PC-3 (cell line): ENCODE results near the gene APBA2. TPM values are rescaled to one million over a fixed set of nuclear protein-coding genes. Genes with fewer than 3 reads are reported as not detected.

ENCODE experiments used
- ATAC-seq: fragments of 200-7000 bp; cut with Tn5 transposase; 2 replicates; pipeline ENCODE4 v1.9.1; 2020; ENCODE audit warnings: mild to moderate bottlenecking, moderate library complexity
- BruUV-seq: library from RNA; stranded (reverse); fragments of 400-500 nt; replicated peaks from 2 replicates; lab custom pipeline; 2021; lab: Mats Ljungman, UMichigan
- CTCF ChIA-PET: fragments of 300-600 bp; sonication (Branson Sonifier 250); formaldehyde crosslinking; loops from one replicate; lab custom pipeline; 2022; ENCODE audit warnings: antibody characterized with exemption; lab: Charles Lee
- POLR2A ChIA-PET: fragments of 300-600 bp; sonication (Branson Sonifier 250); formaldehyde crosslinking; loops from one replicate; lab custom pipeline; 2022; ENCODE audit warnings: antibody characterized with exemption; ENCODE audit not compliant: unreplicated experiment; lab: Charles Lee
- DNase-seq: peaks from one replicate; pipeline ENCODE4 v3.0.0-alpha.2; 2015
- H2AFZ ChIP-seq: fragments of 300-600 bp; sonication (generic); 2 replicates; pipeline ENCODE4 v1.6.0; 2016; ENCODE audit warnings: antibody characterized with exemption, low read length
- H3F3A ChIP-seq: fragments of 300-600 bp; sonication (generic); one replicate; pipeline ENCODE4 v1.6.0; 2017; ENCODE audit warnings: antibody characterized with exemption, low read length, control low read depth, mild to moderate bottlenecking; ENCODE audit not compliant: unreplicated experiment
- H3K27ac ChIP-seq: fragments of 300-600 bp; sonication (generic); 2 replicates; pipeline ENCODE4 v1.5.1; 2016; ENCODE audit warnings: mild to moderate bottlenecking, low read length
- H3K27me3 ChIP-seq: fragments of 300-600 bp; sonication (generic); 2 replicates; pipeline ENCODE4 v1.6.1; 2016; ENCODE audit warnings: low read length, mixed read lengths
- H3K36me3 ChIP-seq: fragments of 300-600 bp; sonication (generic); 2 replicates; pipeline ENCODE4 v1.6.1; 2016; ENCODE audit warnings: low read depth, mixed run types, low read length, mixed read lengths
- H3K4me1 ChIP-seq: fragments of 300-600 bp; sonication (generic); 2 replicates; pipeline ENCODE4 v1.5.1; 2016; ENCODE audit warnings: low read length; ENCODE audit not compliant: insufficient read depth
- H3K4me2 ChIP-seq: fragments of 300-600 bp; sonication (generic); 2 replicates; pipeline ENCODE4 v1.6.0; 2016; ENCODE audit warnings: low read length
- H3K4me3 ChIP-seq: fragments of 300-600 bp; sonication (generic); 2 replicates; pipeline ENCODE4 v1.5.1; 2016; ENCODE audit warnings: mild to moderate bottlenecking, low read length, mixed read lengths
- H3K79me2 ChIP-seq: fragments of 300-600 bp; sonication (generic); 2 replicates; pipeline ENCODE4 v1.6.1; 2017; ENCODE audit warnings: low read length, mixed read lengths
- H3K9ac ChIP-seq: fragments of 300-600 bp; sonication (generic); 2 replicates; pipeline ENCODE4 v1.6.0; 2016; ENCODE audit warnings: mild to moderate bottlenecking, low read length
- H3K9me2 ChIP-seq: fragments of 300-600 bp; sonication (generic); replicated peaks from 2 replicates; pipeline ENCODE4 v1.6.1; 2016; ENCODE audit warnings: mixed run types, low read length, mixed read lengths
- H3K9me3 ChIP-seq: fragments of 300-600 bp; sonication (generic); 2 replicates; pipeline ENCODE4 v1.6.1; 2016; ENCODE audit warnings: low read length, mixed read lengths
- H4K20me1 ChIP-seq: fragments of 300-600 bp; sonication (generic); 2 replicates; pipeline ENCODE4 v1.6.1; 2016; ENCODE audit warnings: low read length, mixed read lengths
- EZH2 ChIP-seq: fragments of 300-600 bp; sonication (generic); IDR thresholded peaks from one replicate; pipeline ENCODE4 v1.6.1; 2017; ENCODE audit warnings: antibody characterized with exemption, mild to moderate bottlenecking, low read length; ENCODE audit not compliant: unreplicated experiment
- EZH2phosphoT487 ChIP-seq: fragments of 300-600 bp; sonication (generic); IDR thresholded peaks from 2 replicates; pipeline ENCODE4 v1.6.1; 2018; ENCODE audit warnings: mild to moderate bottlenecking, antibody characterized with exemption, low read length, borderline replicate concordance
- intact Hi-C: fragments of 100-400 bp; cut with micrococcal nuclease; formaldehyde crosslinking; loops from 2 replicates; pipeline ENCODE4 v1.9.0; 2023
- total RNA-seq: library from RNA; depleted of rRNA; stranded (reverse); fragments of >200 nt; gene quantifications from 2 replicates; pipeline ENCODE4 v1.2.3, GENCODE V29; 2014
- TF ChIP-seq, protein P1 (sequence below): fragments of 300-600 bp; sonication (generic); conservative IDR thresholded peaks from 2 replicates; pipeline ENCODE4 v1.5.1; 2017; ENCODE audit warnings: antibody characterized with exemption, low read depth, mild to moderate bottlenecking, low read length

The APBA2 gene
- total RNA-seq, 1 experiment from 2014 or later = 61.7 TPM

DNA sequence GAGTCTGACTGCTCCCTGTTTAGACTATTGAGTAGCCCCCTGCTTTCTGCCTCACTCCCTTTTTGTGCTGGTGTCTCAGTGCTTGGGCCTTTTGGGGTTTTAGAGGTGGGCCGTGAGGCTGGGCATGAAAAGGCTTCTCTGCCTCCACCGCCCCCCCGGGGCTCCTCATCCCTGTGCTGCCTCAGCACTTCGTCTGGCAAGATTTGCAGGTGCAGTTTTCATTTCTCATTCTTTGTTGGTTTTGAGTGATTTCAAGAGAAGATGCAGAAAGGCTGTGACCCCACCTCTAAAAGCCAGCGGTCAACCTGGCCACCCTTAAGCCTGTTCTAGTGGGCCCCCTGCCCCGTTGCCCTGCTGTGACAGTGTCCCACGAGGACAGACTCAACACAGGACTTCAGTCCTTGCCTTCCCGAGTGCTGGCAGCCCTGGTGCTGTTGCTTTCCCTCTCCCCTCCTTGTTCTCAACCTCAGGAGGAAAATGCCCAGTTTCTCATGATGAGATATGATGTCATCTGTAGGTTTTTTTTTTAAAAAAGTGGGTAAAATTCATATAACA is 38.0 kb downstream of the APBA2 start:
- DNase-seq = no peak
- no peaks in the 10 kb centered on the region for H3K79me2 ChIP-seq
- H3K27me3 ChIP-seq = no peaks in the 10 kb centered on the region
- H3K4me2 ChIP-seq = no peak overlapping the region
- ChIA-PET CTCF (no interaction called here), POLR2A (no interaction called here)
- TF ChIP-seq EZH2 = no peak
- no peak for TF ChIP-seq EZH2phosphoT487
- TF ChIP-seq, protein P1, sequence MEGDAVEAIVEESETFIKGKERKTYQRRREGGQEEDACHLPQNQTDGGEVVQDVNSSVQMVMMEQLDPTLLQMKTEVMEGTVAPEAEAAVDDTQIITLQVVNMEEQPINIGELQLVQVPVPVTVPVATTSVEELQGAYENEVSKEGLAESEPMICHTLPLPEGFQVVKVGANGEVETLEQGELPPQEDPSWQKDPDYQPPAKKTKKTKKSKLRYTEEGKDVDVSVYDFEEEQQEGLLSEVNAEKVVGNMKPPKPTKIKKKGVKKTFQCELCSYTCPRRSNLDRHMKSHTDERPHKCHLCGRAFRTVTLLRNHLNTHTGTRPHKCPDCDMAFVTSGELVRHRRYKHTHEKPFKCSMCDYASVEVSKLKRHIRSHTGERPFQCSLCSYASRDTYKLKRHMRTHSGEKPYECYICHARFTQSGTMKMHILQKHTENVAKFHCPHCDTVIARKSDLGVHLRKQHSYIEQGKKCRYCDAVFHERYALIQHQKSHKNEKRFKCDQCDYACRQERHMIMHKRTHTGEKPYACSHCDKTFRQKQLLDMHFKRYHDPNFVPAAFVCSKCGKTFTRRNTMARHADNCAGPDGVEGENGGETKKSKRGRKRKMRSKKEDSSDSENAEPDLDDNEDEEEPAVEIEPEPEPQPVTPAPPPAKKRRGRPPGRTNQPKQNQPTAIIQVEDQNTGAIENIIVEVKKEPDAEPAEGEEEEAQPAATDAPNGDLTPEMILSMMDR = no peak
- H3K4me3 ChIP-seq = no peak overlapping the region
- H4K20me1 ChIP-seq = no peaks in the 10 kb centered on the region
- BruUV-seq = no TSS peak
- no peak overlapping the region for H2AFZ ChIP-seq
- no peaks in the 10 kb centered on the region for H3F3A ChIP-seq
- H3K9me3 ChIP-seq = no peaks in the 10 kb centered on the region
- intact Hi-C loops = no loop called here
- H3K36me3 ChIP-seq = peaks cover 4% of the 10 kb centered on the region
- no peaks in the 10 kb centered on the region for H3K9me2 ChIP-seq
- peaks cover 7% of the 10 kb centered on the region for H3K4me1 ChIP-seq
- no peak overlapping the region for H3K9ac ChIP-seq
- ATAC-seq = no peak
- no peak overlapping the region for H3K27ac ChIP-seq

DNA sequence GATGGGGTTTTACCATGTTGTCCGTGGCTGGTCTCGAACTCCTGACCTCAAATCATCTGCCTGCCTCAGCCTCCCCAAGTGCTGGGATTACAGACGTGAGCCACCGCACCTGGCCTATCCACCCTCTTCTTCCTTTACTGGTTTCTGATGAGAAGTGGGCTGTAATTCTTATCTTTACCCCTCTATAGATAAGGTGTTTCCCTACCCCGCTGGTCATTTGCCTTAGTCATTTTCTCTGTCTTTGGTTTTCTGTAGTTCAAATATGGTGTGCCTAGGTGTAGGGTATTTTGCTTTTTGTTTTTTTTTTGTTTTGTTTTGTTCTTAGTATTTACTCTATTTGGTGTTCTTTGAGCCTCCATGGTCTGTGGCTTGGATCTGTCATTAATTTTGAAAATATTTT is 41.3 kb downstream of the APBA2 start:
- Histone ChIP-seq H3K27ac (no peak overlapping the region), H3K4me3 (no peak overlapping the region), H3K4me2 (no peak overlapping the region), H3K4me1 (no peaks in the 10 kb centered on the region), H3K36me3 (peaks cover 4% of the 10 kb centered on the region; the same call in 1 of the 2 replicates), H3K9ac (no peak overlapping the region), H2AFZ (no peak overlapping the region), H3K27me3 (no peaks in the 10 kb centered on the region), H4K20me1 (no peaks in the 10 kb centered on the region), H3K9me2 (no peaks in the 10 kb centered on the region), H3K9me3 (no peaks in the 10 kb centered on the region), H3F3A (no peaks in the 10 kb centered on the region), H3K79me2 (no peaks in the 10 kb centered on the region)
- TF ChIP-seq, protein P1 = no peak
- no peak for TF ChIP-seq EZH2phosphoT487
- no peak for TF ChIP-seq EZH2
- ChIA-PET CTCF (no interaction called here), POLR2A (no interaction called here)
- intact Hi-C loops = no loop called here
- BruUV-seq = no TSS peak
- ATAC-seq (no peak), DNase-seq (no peak)

DNA sequence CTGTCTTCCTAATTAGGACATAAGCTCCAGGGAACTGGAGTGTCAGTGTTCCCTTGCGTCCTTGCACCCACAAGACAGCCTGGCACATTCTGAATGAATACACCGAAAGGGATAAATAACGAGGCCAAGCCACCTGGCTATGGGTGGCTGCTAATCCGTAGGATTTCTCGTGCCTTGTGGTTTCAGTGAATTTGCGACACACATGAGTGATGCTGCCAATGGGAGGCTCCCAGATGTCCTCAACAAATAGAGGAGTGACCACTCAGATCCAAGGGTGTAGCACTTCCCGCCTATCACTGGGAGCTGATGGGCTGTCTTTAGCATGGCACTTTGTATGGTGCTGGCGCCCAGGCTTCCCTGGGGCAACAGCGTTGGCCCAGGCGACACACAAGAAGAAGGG is 43.4 kb downstream of the APBA2 start:
- no peaks in the 10 kb centered on the region for H3F3A ChIP-seq
- no peaks in the 10 kb centered on the region for H3K27me3 ChIP-seq
- DNase-seq (no peak), ATAC-seq (no peak)
- H3K4me1 ChIP-seq = no peaks in the 10 kb centered on the region
- H3K36me3 ChIP-seq = no peaks in the 10 kb centered on the region
- H3K79me2 ChIP-seq = no peaks in the 10 kb centered on the region
- TF ChIP-seq EZH2phosphoT487 = no peak
- TF ChIP-seq EZH2 = no peak
- TF ChIP-seq, protein P1 = no peak
- BruUV-seq = no TSS peak
- ChIA-PET POLR2A (no interaction called here), CTCF (no interaction called here)
- H2AFZ ChIP-seq = no peak overlapping the region
- no peak overlapping the region for H3K4me2 ChIP-seq
- H3K9me3 ChIP-seq = no peaks in the 10 kb centered on the region
- H3K27ac ChIP-seq = no peak overlapping the region
- H4K20me1 ChIP-seq = no peaks in the 10 kb centered on the region
- intact Hi-C loops = no loop called here
- no peak overlapping the region for H3K4me3 ChIP-seq
- H3K9me2 ChIP-seq = no peaks in the 10 kb centered on the region
- no peak overlapping the region for H3K9ac ChIP-seq
